ENCODE results near the gene MIEN1. TPM values are rescaled to one million over a fixed set of nuclear protein-coding genes. Genes with fewer than 3 reads are reported as not detected.

MIEN1 gene
- total and polyA plus RNA-seq, 2 of the 13 experiments (the other 11 are each of a cell fraction or from before 2014, with no cell fraction given), result 40.6 to 56.6 TPM

- TF ChIP-seq ATF7-NPFF (CRISPR knock-in tag; IDR thresholded peaks at IDR 0.05; ENCODE audit: low read depth), result 0 out of 2 replicates have a peak, but pooled peaks have one; percentile 22
- TF ChIP-seq SP140L (CRISPR knock-in tag; IDR thresholded peaks at IDR 0.05; ENCODE audit: borderline replicate concordance), result no peak
- 0 out of 2 replicates have a peak, but pooled peaks have one; percentile 32 for TF ChIP-seq ZNF644 (CRISPR knock-in tag; IDR thresholded peaks at IDR 0.05; ENCODE audit: low read depth)
- no peak for TF ChIP-seq PLSCR1 (CRISPR knock-in tag; IDR thresholded peaks at IDR 0.05; ENCODE audit: borderline replicate concordance)
- TF ChIP-seq E2F5 (CRISPR knock-in tag; conservative IDR thresholded peaks at IDR 0.05), result no peak
- peak; percentile 12; the same call in 1 of the 2 replicates for TF ChIP-seq SMC3 (IDR thresholded peaks at IDR 0.05; ENCODE audit: low read length)
- TF ChIP-seq NFYC (CRISPR knock-in tag; IDR thresholded peaks at IDR 0.05), result peak; percentile 54; the same call in 1 of the 2 replicates
- peak; percentile 82 for TF ChIP-seq TARDBP (CRISPR knock-in tag; IDR thresholded peaks at IDR 0.05)
- TF ChIP-seq ETV5 (CRISPR knock-in tag; IDR thresholded peaks at IDR 0.05; ENCODE audit: borderline replicate concordance), result no peak; the same call in 1 of the 2 replicates
- TF ChIP-seq SP4 (CRISPR knock-in tag; IDR thresholded peaks at IDR 0.05), result peak; percentile 24; the same call in 1 of the 2 replicates
- TF ChIP-seq ZSCAN5A (CRISPR knock-in tag; IDR thresholded peaks at IDR 0.05; ENCODE audit: borderline replicate concordance), result 0 out of 2 replicates have a peak, but pooled peaks have one; percentile 61
- TF ChIP-seq TBX3 (IDR thresholded peaks at IDR 0.05; ENCODE audit: borderline replicate concordance), result peak; percentile 83; the same call in 1 of the 2 replicates
- peak; percentile 84; the same call in 1 of the 2 replicates for TF ChIP-seq DMTF1 (CRISPR knock-in tag; IDR thresholded peaks at IDR 0.05)
- TF ChIP-seq SAFB2 (CRISPR knock-in tag; IDR thresholded peaks at IDR 0.05; ENCODE audit: borderline replicate concordance, low read depth), result peak; percentile 65; the same call in 1 of the 2 replicates
- no peak; the same call in 1 of the 2 replicates for TF ChIP-seq ISL2 (CRISPR knock-in tag; IDR thresholded peaks at IDR 0.05)
- no peak for TF ChIP-seq CBX2 (IDR thresholded peaks at IDR 0.05; ENCODE audit: low read depth, low read length)
- no peak for TF ChIP-seq CBX2 (CRISPR knock-in tag; IDR thresholded peaks at IDR 0.05; ENCODE audit: low read depth)
- no peak for TF ChIP-seq ZKSCAN5 (CRISPR knock-in tag; IDR thresholded peaks at IDR 0.05)
These were observed 27.1 kb downstream of the MIEN1 start (continued) for GRCh38 chr17:39702901-39703893.

All from HepG2 (cell line).